SHP77 (cell line): Measurements from ENCODE around the gene BICRAL.

Source experiments
- DNase-seq, 2 experiments: peaks; one replicate each; lab custom pipeline; 2025; lab: John Stamatoyannopoulos, UW

The BICRAL gene

DNA sequence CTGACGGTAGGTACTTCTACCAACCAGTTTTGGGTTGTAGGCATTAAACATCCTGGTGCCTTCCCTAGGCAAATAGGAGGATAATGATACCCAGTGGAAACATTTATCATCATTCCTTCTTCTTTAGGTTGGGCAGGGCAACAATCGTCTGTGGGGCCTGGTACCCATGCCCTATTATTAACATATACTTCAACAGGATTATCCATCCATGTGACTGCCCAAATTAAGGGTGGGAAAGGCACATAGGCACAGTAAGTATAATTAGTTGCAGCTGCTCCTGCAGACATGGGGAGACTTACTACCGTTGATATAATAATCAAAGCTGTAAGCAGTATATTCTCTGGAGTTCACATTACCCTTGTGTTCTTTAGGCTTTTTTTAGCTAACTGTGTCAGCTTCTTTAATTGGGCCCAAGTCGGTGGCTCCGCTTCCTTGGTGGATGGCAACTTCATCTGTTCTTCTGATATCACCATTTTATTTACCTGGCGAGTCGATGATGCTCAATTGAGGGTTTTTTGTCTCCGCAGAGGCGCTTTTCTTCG lies 114.4 kb downstream of the BICRAL start:
- no peak for DNase-seq

DNA sequence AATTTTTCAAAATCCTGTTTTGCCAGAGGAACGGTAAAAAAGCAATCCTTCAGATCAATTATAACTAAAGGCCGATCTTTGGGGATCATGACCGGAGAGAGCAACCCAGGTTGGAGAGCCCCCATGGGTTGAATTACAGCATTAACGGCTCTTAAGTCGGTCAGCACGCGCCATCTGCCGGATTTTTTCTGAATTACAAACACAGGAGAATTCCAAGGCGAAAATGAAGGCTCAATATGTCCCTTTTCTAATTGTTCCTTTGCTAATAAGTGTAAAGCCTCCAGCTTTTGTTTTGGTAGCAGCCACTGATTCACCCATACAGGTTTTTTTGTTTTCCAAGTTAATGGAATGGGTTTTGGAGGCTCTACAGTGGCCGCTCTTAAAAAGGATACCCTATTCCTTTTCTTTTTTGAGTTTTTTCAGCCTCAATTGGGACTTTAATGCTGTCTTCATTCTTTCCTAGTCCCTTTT lies 117.1 kb downstream of the BICRAL start:
- peak; percentile 77 to 78 for DNase-seq

DNA sequence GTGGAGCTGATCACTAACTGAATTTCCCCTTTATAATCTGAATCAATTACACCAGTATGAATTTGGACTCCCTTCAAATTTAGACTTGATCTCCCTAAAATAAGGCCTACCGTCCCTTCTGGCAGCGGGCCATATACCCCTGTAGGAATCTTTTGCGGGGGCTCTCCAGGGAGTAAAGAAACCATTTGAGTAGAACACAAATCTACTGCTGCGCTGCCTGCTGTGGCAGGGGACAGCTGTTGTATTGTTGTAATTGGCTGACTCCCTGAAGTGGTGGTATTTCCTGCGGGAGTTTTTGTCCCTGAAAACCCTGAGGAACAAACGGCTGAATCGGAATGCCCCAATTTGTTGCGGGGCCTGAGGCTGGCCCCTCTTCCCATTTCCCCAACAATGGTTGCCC lies 118.0 kb downstream of the BICRAL start:
- DNase-seq = peak in 1 of 2 experiments; percentile 23

GRCh38 chr6:42901538-42901957 lies 119.7 kb downstream of the BICRAL start:
- DNase-seq = peak; percentile 94 to 95

GRCh38 chr6:42902429-42903263 lies 120.8 kb downstream of the BICRAL start:
- peak; percentile 20 to 23 for DNase-seq

DNA sequence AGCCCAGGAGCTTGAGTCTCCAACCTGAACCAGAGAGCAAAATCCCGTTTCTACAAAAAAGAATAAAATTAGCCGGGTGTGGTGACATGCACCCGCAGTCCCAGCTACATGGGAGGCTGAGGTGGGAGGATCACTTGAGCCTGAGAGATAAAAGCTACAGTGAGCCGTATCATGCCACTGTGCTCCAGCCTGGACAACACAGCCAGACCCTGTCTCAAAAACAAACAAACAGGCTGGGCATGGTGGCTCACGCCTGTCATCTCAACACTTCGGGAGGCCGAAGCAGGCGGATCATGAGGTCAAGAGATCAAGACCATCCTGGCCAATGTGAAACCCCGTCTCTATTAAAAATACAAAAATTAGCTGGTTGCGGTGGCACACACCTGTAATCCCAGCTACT lies 122.6 kb downstream of the BICRAL start:
- no peak for DNase-seq

DNA sequence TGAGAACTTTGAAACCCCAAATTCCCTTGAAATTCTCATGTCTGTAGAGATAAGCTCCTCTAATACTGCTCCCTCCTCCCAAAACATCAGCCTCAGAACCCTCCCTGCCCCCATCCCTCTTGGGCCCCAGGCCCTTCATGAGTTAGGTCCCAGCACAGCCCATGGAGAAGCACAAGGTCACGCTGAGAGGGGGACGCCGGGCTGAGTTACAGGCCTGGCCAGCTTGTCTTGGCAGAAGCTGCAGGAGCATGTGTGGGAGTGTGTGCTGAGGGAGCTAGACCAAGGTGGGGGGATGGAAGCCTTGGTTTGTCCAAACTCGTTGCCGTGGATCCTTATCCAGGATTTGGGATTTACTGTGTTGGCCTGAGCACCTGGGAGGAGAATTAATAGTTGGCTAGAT lies 125.5 kb downstream of the BICRAL start:
- no peak for DNase-seq

DNA sequence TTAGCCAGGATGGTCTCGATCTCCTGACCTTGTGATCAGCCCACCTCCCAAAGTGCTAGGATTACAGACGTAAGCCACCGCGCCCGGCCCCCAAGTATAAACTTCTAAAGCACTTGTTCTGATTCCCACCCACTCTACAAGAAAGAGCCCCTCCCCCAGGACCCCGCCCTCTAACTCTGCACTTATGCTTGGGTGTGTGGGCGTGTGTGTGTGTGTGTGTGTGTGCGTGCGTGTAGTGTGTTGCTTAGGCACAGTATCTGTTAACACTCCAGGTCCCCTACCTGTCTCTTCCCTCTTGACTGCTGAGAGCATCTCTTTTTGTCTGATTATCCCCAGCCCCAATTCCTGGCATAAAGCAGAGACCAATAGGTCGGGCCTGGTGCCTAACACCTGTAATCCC lies 128.0 kb downstream of the BICRAL start:
- no peak for DNase-seq

GRCh38 chr6:42911171-42912021 lies 129.5 kb downstream of the BICRAL start:
- no peak for DNase-seq

- DNase-seq = no peak
Observed at GRCh38 chr6:42914546-42914945, 132.7 kb downstream of the BICRAL start.

GRCh38 chr6:42915732-42916131 lies 133.9 kb downstream of the BICRAL start, which contains the start of gene PTCRA:
PTCRA (plus strand) TSS chr6:42916053; CDS start chr6:42916070, 17 bp downstream.
- DNase-seq = no peak

DNA sequence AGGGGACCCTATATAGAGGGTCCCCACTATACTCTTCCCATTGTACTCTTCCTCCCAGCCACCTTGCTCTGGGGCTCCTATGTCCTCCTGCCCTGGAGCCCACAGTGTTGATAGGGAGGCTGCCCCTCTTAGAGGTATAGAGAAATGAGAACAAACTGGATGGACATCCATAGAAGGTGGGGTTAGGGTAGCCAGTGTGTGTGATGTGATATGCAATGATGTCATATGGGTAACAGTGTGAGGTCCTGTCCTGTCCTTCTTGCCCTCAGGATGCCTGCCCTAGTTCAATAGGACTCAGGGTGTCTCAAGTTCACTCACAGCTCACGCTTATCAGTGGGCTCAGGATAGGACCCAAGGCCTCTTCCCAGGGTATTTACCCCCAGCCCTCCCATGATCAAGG lies 134.4 kb downstream of the BICRAL start:
- no peak for DNase-seq
